Thymus (tissue), 11 donors: ENCODE results near the gene HECTD4. TPM values are rescaled to one million over a fixed set of nuclear protein-coding genes. Genes with fewer than 3 reads are reported as not detected.

Source experiments
- DNase-seq, 9 donors: peaks; one replicate each; pipeline ENCODE4 v3.0.0-alpha.2; 2013; ENCODE audit warnings: low spot score in 9 of 9, low read depth in 6 of 9, missing footprints in 1 of 9
- H3K27ac ChIP-seq, 2 donors: one replicate each; pipeline ENCODE4 v1.5.1; 2013; ENCODE audit warnings: control low read depth in 1 of 2, low read depth in 1 of 2, low read length in 1 of 2, mild to moderate bottlenecking in 1 of 2, moderate library complexity in 1 of 2
- H3K27me3 ChIP-seq, 2 donors: one replicate each; pipeline ENCODE4 v1.5.1; 2013; ENCODE audit warnings: low read length in 1 of 2; ENCODE audit not compliant: control insufficient read depth in 2 of 2, insufficient read depth in 1 of 2
- H3K36me3 ChIP-seq, 2 donors: one replicate each; pipeline ENCODE4 v1.5.1; 2013; ENCODE audit warnings: low read length in 1 of 2, mild to moderate bottlenecking in 1 of 2, moderate library complexity in 1 of 2; ENCODE audit not compliant: control insufficient read depth in 2 of 2, insufficient read depth in 2 of 2
- H3K4me1 ChIP-seq, 2 donors: one replicate each; pipeline ENCODE4 v1.5.1; 2013; ENCODE audit warnings: low read length in 2 of 2; ENCODE audit not compliant: control insufficient read depth in 2 of 2, insufficient read depth in 2 of 2
- H3K4me3 ChIP-seq, 2 donors: one replicate each; pipeline ENCODE4 v1.5.1; 2013; ENCODE audit warnings: low read length in 2 of 2, control low read depth in 1 of 2, mild to moderate bottlenecking in 1 of 2
- H3K9me3 ChIP-seq, 2 donors: one replicate each; pipeline ENCODE4 v1.5.1; 2013; ENCODE audit warnings: low read length in 1 of 2, mild to moderate bottlenecking in 1 of 2; ENCODE audit not compliant: control insufficient read depth in 2 of 2, insufficient read depth in 1 of 2
- WGBS: extraction: QIAGEN DNeasy Blood & Tissue Kit; methylation state at CpG from one replicate; pipeline ENCODE4 v1.1.7; 2013; 5-methylcytosine and 5-hydroxymethylcytosine counted together
- polyA plus RNA-seq: library from polyadenylated mRNA; stranded (reverse); fragments of 200-250 nt; gene quantifications from one replicate; pipeline ENCODE4 v1.2.3, GENCODE V29; 2013
- total RNA-seq: library from RNA; stranded (reverse); fragments of 120-200 nt; gene quantifications from one replicate; pipeline ENCODE4 v1.2.4, GENCODE V29; 2013
- donor health status: healthy.

HECTD4 gene
- total and polyA plus RNA-seq, 2 donors = 9.6 to 19.3 TPM

GRCh38 chr12:112362310-112362709 is 19.9 kb downstream of the HECTD4 start:
- DNase-seq = no peak
- Histone ChIP-seq H3K4me3 (no peak overlapping the region), H3K9me3 (no peaks in the 10 kb centered on the region), H3K4me1 (no peaks in the 10 kb centered on the region), H3K27ac (no peak overlapping the region), H3K27me3 (no peaks in the 10 kb centered on the region), H3K36me3 (no peaks in the 10 kb centered on the region)
- WGBS = 98% methylated on average over 3 of the region's 3 CpGs

GRCh38 chr12:112361271-112361670 is 21.0 kb downstream of the HECTD4 start:
- Histone ChIP-seq H3K27ac (no peak overlapping the region), H3K4me3 (no peak overlapping the region), H3K4me1 (no peaks in the 10 kb centered on the region), H3K36me3 (no peaks in the 10 kb centered on the region), H3K27me3 (no peaks in the 10 kb centered on the region), H3K9me3 (no peaks in the 10 kb centered on the region)
- 96% methylated on average over 4 of the region's 4 CpGs for WGBS
- DNase-seq = no peak

- Histone ChIP-seq H3K27me3 (no peaks in the 10 kb centered on the region), H3K4me3 (no peak overlapping the region), H3K27ac (no peak overlapping the region), H3K9me3 (no peaks in the 10 kb centered on the region), H3K4me1 (no peaks in the 10 kb centered on the region), H3K36me3 (no peaks in the 10 kb centered on the region)
- WGBS = 98% methylated on average over 4 of the region's 4 CpGs
- DNase-seq = no peak
Observed at GRCh38 chr12:112359290-112359689, 22.9 kb downstream of the HECTD4 start.

GRCh38 chr12:112357214-112357613 is 25.0 kb downstream of the HECTD4 start:
- no peak for DNase-seq
- no peaks in the 10 kb centered on the region for H3K9me3 ChIP-seq
- no peaks in the 10 kb centered on the region for H3K4me1 ChIP-seq
- no peaks in the 10 kb centered on the region for H3K27me3 ChIP-seq
- WGBS = 95% methylated on average over 2 of the region's 2 CpGs
- no peak overlapping the region for H3K27ac ChIP-seq
- no peak overlapping the region for H3K4me3 ChIP-seq
- peaks cover 0 to 3% of the 10 kb centered on the region in 2 donors for H3K36me3 ChIP-seq

- no peak for DNase-seq
- Histone ChIP-seq H3K4me1 (no peaks in the 10 kb centered on the region), H3K9me3 (no peaks in the 10 kb centered on the region), H3K36me3 (peaks cover 0 to 3% of the 10 kb centered on the region in 2 donors), H3K27ac (no peak overlapping the region), H3K27me3 (no peaks in the 10 kb centered on the region), H3K4me3 (no peak overlapping the region)
- 93% methylated on average over 4 of the region's 4 CpGs for WGBS
Observed at GRCh38 chr12:112354399-112354798, 27.8 kb downstream of the HECTD4 start.

GRCh38 chr12:112353393-112353792 is 28.8 kb downstream of the HECTD4 start:
- H3K4me1 ChIP-seq = no peaks in the 10 kb centered on the region
- no peak overlapping the region for H3K27ac ChIP-seq
- no peaks in the 10 kb centered on the region for H3K9me3 ChIP-seq
- H3K4me3 ChIP-seq = no peak overlapping the region
- DNase-seq = no peak
- H3K27me3 ChIP-seq = no peaks in the 10 kb centered on the region
- 92% methylated on average over 3 of the region's 3 CpGs for WGBS
- peaks cover 0 to 3% of the 10 kb centered on the region in 2 donors for H3K36me3 ChIP-seq

GRCh38 chr12:112352921-112353320 is 29.3 kb downstream of the HECTD4 start:
- Histone ChIP-seq H3K36me3 (peaks cover 0 to 3% of the 10 kb centered on the region in 2 donors), H3K27me3 (no peaks in the 10 kb centered on the region), H3K9me3 (no peaks in the 10 kb centered on the region), H3K4me1 (no peaks in the 10 kb centered on the region), H3K27ac (no peak overlapping the region), H3K4me3 (no peak overlapping the region)
- DNase-seq = no peak
- 95% methylated on average over 1 of the region's 1 CpG for WGBS

GRCh38 chr12:112350593-112351592 is 31.3 kb downstream of the HECTD4 start:
- no peaks in the 10 kb centered on the region for H3K9me3 ChIP-seq
- H3K36me3 ChIP-seq = peaks cover 0 to 3% of the 10 kb centered on the region in 2 donors
- WGBS = 70% methylated on average over 3 of the region's 3 CpGs
- no peak overlapping the region for H3K4me3 ChIP-seq
- DNase-seq = no peak
- peaks cover 0 to 7% of the 10 kb centered on the region in 2 donors for H3K4me1 ChIP-seq
- H3K27me3 ChIP-seq = no peaks in the 10 kb centered on the region
- H3K27ac ChIP-seq = no peak overlapping the region

- Histone ChIP-seq H3K4me1 (peaks cover 0 to 7% of the 10 kb centered on the region in 2 donors), H3K36me3 (peaks cover 0 to 3% of the 10 kb centered on the region in 2 donors), H3K27me3 (no peaks in the 10 kb centered on the region), H3K27ac (no peak overlapping the region), H3K9me3 (no peaks in the 10 kb centered on the region), H3K4me3 (no peak overlapping the region)
- 89% methylated on average over 2 of the region's 2 CpGs for WGBS
- DNase-seq = no peak
Observed at GRCh38 chr12:112349431-112349830, 32.8 kb downstream of the HECTD4 start.
